ENCODE results near the gene PCBP3.

DNA sequence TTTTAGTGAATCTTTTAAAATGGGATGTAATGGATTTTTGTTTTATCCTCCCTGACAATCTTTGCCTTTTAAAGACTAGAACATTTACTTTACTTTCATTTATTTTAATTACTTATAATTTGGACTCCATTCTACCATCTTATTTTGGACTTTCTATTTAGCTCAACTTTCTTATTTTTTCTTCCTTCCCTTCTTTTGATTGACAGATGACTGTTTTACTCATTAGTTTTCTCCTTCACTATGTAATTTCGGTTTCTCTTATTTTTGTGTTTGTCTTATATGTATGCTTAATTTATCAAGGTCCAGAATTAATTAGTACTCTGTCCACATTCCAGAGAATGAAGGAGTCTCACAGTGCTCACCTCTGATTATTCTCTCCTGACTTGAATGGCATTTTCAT is 109.9 kb downstream of the PCBP3 start:
- TF ChIP-seq, protein P1, sequence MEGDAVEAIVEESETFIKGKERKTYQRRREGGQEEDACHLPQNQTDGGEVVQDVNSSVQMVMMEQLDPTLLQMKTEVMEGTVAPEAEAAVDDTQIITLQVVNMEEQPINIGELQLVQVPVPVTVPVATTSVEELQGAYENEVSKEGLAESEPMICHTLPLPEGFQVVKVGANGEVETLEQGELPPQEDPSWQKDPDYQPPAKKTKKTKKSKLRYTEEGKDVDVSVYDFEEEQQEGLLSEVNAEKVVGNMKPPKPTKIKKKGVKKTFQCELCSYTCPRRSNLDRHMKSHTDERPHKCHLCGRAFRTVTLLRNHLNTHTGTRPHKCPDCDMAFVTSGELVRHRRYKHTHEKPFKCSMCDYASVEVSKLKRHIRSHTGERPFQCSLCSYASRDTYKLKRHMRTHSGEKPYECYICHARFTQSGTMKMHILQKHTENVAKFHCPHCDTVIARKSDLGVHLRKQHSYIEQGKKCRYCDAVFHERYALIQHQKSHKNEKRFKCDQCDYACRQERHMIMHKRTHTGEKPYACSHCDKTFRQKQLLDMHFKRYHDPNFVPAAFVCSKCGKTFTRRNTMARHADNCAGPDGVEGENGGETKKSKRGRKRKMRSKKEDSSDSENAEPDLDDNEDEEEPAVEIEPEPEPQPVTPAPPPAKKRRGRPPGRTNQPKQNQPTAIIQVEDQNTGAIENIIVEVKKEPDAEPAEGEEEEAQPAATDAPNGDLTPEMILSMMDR (IDR thresholded peaks at IDR 0.05), result no peak
- no peak for TF ChIP-seq ZFX (IDR thresholded peaks at IDR 0.05; ENCODE audit: borderline replicate concordance)

All from 22Rv1 (cell line).